ENCODE results near the gene RAPGEF5. TPM values are rescaled to one million over a fixed set of nuclear protein-coding genes. Genes with fewer than 3 reads are reported as not detected.

RAPGEF5 gene
- total RNA-seq, 2 donors from 2014 or later = 16.7 to 23.2 TPM

DNA sequence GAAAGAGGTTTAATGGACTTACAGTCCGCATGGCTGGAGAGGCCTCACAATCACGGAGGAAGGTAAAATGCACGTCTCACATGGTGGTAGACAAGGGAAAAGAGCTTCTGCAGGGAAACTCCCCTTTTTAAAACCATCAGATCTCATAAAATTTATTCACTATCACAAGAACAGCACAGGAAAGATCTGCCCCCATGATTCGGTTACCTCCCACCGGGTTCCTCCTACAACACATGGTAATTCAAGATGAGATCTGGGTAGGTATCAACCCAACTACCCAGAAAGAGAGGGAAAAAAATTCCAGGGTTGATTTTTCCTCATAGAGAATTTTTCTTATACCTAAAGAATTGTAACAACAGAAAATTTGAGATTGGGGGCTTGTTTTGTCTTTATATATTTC, 13.9 kb downstream of the RAPGEF5 start:
- H3K27ac ChIP-seq (ENCODE audit: low read depth, low read length) = no peak overlapping the region
- peaks cover 14% of the 10 kb centered on the region for H3K9me3 ChIP-seq (ENCODE audit: control insufficient read depth, low read length)
- no peaks in the 10 kb centered on the region for H3K36me3 ChIP-seq (ENCODE audit: control insufficient read depth, insufficient read depth, low read length)
- H3K36me3 Mint-ChIP-seq (ENCODE audit: low read depth) = peaks cover 4% of the 10 kb centered on the region
- 80 to 93% methylated on average over 1 to 5 of the region's 5 CpGs for WGBS, 2 experiments (ENCODE audit: insufficient coverage in 1 of 2, insufficient read length in 1 of 2)
- H3K9me3 Mint-ChIP-seq = peaks cover 13% of the 10 kb centered on the region
- no peaks in the 10 kb centered on the region for H3K27me3 Mint-ChIP-seq (ENCODE audit: insufficient read depth)
- H3K4me1 Mint-ChIP-seq = peaks cover 24% of the 10 kb centered on the region
- no peaks in the 10 kb centered on the region for H3K27me3 ChIP-seq (ENCODE audit: control insufficient read depth, insufficient read depth, low read length, poor library complexity, severe bottlenecking)
- H3K27ac Mint-ChIP-seq = no peak overlapping the region
- no peak overlapping the region for H3K4me3 Mint-ChIP-seq
- H3K9ac ChIP-seq (ENCODE audit: extremely low read depth, low read length, poor library complexity, severe bottlenecking) = no peak overlapping the region
- TF ChIP-seq, protein P1, sequence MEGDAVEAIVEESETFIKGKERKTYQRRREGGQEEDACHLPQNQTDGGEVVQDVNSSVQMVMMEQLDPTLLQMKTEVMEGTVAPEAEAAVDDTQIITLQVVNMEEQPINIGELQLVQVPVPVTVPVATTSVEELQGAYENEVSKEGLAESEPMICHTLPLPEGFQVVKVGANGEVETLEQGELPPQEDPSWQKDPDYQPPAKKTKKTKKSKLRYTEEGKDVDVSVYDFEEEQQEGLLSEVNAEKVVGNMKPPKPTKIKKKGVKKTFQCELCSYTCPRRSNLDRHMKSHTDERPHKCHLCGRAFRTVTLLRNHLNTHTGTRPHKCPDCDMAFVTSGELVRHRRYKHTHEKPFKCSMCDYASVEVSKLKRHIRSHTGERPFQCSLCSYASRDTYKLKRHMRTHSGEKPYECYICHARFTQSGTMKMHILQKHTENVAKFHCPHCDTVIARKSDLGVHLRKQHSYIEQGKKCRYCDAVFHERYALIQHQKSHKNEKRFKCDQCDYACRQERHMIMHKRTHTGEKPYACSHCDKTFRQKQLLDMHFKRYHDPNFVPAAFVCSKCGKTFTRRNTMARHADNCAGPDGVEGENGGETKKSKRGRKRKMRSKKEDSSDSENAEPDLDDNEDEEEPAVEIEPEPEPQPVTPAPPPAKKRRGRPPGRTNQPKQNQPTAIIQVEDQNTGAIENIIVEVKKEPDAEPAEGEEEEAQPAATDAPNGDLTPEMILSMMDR (conservative IDR thresholded peaks at IDR 0.05) = no peak
- no peaks in the 10 kb centered on the region for H3K4me1 ChIP-seq (ENCODE audit: control insufficient read depth, insufficient read depth, low read length)
- H3K4me3 ChIP-seq (ENCODE audit: low read length) = no peak overlapping the region
- DNase-seq = no peak

DNA sequence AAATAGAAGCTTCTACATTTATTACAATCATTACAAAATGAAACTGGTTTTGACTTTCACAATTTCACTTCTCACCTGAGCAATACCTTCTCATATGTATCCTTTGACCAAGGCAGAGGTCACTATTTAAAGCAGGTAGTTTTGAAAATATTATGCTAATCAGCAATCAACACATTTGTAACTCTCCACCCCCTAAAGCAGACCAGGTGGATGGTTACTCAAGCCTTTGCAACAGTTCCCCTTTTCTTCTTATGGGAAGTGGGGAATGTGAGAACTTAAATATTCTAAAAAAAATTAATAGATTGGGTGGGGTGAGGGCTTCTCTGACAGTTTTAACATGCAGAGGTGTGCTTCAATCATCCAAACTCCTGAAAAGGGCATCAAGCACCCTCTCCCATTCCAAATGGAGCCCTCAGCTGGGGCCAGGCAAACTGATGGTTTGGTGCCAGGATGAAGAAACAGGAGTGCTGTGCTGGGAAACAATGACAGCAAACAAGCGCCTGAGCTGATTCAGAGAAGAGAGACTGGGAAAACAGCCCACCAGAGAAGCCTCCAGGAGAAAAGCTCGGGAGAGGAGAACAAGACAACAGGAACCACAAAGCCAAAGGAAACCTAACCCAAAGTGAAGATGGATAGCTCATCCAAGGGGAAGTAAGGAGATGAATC, 17.1 kb downstream of the RAPGEF5 start:
- Histone ChIP-seq H3K36me3 (ENCODE audit: control insufficient read depth, insufficient read depth, low read length) (no peaks in the 10 kb centered on the region), H3K9me3 (ENCODE audit: control insufficient read depth, low read length) (peaks cover 14% of the 10 kb centered on the region), H3K27me3 (ENCODE audit: control insufficient read depth, insufficient read depth, low read length, poor library complexity, severe bottlenecking) (no peaks in the 10 kb centered on the region), H3K27ac (ENCODE audit: low read depth, low read length) (no peak overlapping the region), H3K9ac (ENCODE audit: extremely low read depth, low read length, poor library complexity, severe bottlenecking) (no peak overlapping the region), H3K4me3 (ENCODE audit: low read length) (no peak overlapping the region), H3K4me1 (ENCODE audit: control insufficient read depth, insufficient read depth, low read length) (no peaks in the 10 kb centered on the region)
- WGBS, 2 experiments (ENCODE audit: insufficient coverage in 1 of 2, insufficient read length in 1 of 2) = 86 to 93% methylated on average over 2 of the region's 2 CpGs
- H3K4me1 Mint-ChIP-seq = peaks cover 37% of the 10 kb centered on the region
- H3K4me3 Mint-ChIP-seq = no peak overlapping the region
- H3K36me3 Mint-ChIP-seq (ENCODE audit: low read depth) = peaks cover 4% of the 10 kb centered on the region
- no peak overlapping the region for H3K27ac Mint-ChIP-seq
- DNase-seq = no peak
- TF ChIP-seq, protein P1 (conservative IDR thresholded peaks at IDR 0.05) = no peak
- H3K9me3 Mint-ChIP-seq = peaks cover 13% of the 10 kb centered on the region
- no peaks in the 10 kb centered on the region for H3K27me3 Mint-ChIP-seq (ENCODE audit: insufficient read depth)

DNA sequence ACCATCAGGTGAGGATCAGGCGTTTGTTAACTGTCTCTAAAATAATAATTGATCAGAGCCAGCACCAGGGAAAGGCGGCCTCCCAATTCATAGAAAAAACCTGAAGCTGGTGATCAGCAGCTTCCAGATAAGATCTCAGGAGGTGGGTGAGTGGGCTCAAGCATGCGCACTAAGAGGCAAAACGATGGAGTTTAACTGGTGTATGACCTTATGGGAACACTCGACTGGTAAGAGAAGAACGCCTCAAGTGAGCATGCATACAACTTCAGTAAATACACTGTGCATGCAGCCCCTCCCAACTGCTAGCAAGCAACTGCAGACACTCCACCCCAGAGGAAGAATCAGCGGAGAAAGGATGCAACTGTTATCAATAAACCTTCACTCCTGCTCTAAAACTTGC, 18.1 kb downstream of the RAPGEF5 start:
- no peak overlapping the region for H3K27ac Mint-ChIP-seq
- Histone ChIP-seq H3K9ac (ENCODE audit: extremely low read depth, low read length, poor library complexity, severe bottlenecking) (no peak overlapping the region), H3K27me3 (ENCODE audit: control insufficient read depth, insufficient read depth, low read length, poor library complexity, severe bottlenecking) (no peaks in the 10 kb centered on the region), H3K9me3 (ENCODE audit: control insufficient read depth, low read length) (peaks cover 14% of the 10 kb centered on the region), H3K36me3 (ENCODE audit: control insufficient read depth, insufficient read depth, low read length) (no peaks in the 10 kb centered on the region), H3K27ac (ENCODE audit: low read depth, low read length) (no peak overlapping the region), H3K4me3 (ENCODE audit: low read length) (no peak overlapping the region), H3K4me1 (ENCODE audit: control insufficient read depth, insufficient read depth, low read length) (no peaks in the 10 kb centered on the region)
- peaks cover 41% of the 10 kb centered on the region for H3K4me1 Mint-ChIP-seq
- no peak for DNase-seq
- H3K36me3 Mint-ChIP-seq (ENCODE audit: low read depth) = peaks cover 4% of the 10 kb centered on the region
- no peaks in the 10 kb centered on the region for H3K27me3 Mint-ChIP-seq (ENCODE audit: insufficient read depth)
- 91 to 93% methylated on average over 7 of the region's 7 CpGs for WGBS, 2 experiments (ENCODE audit: insufficient coverage in 1 of 2, insufficient read length in 1 of 2)
- TF ChIP-seq, protein P1 (conservative IDR thresholded peaks at IDR 0.05) = no peak
- peaks cover 13% of the 10 kb centered on the region for H3K9me3 Mint-ChIP-seq
- H3K4me3 Mint-ChIP-seq = no peak overlapping the region
